DOHH2 (cell line): ENCODE results near the gene ZBTB25.
A peak's percentile ranks its signal among the peaks of the same experiment; 100 is the strongest.

Source experiments
- H3F3A ChIP-seq: fragments of 200-600 bp; sonication (generic), shearing (Covaris generic); 2 replicates; pipeline ENCODE4 v1.6.0; 2016; ENCODE audit warnings: antibody characterized with exemption, mild to moderate bottlenecking; ENCODE audit not compliant: control insufficient read depth, insufficient read depth
- H3K27ac ChIP-seq: fragments of 200-600 bp; sonication (generic); 2 replicates; pipeline ENCODE4 v1.5.1; 2014; ENCODE audit warnings: low read depth, mild to moderate bottlenecking, low read length, moderate library complexity
- H3K27me3 ChIP-seq: fragments of 200-600 bp; sonication (generic); 2 replicates; pipeline ENCODE4 v1.6.1; 2014; ENCODE audit warnings: mild to moderate bottlenecking, low read length, mixed read lengths; ENCODE audit not compliant: control insufficient read depth
- H3K36me3 ChIP-seq: fragments of 200-600 bp; sonication (generic); 2 replicates; pipeline ENCODE4 v1.6.1; 2014; ENCODE audit warnings: mild to moderate bottlenecking, low read length, moderate library complexity, mixed read lengths; ENCODE audit not compliant: control insufficient read depth
- H3K4me1 ChIP-seq: fragments of 200-600 bp; sonication (generic); 2 replicates; pipeline ENCODE4 v1.6.1; 2014; ENCODE audit warnings: mild to moderate bottlenecking, low read length, mixed read lengths; ENCODE audit not compliant: control insufficient read depth
- H3K4me2 ChIP-seq: fragments of 200-600 bp; sonication (generic); 2 replicates; pipeline ENCODE4 v1.6.0; 2014; ENCODE audit warnings: mild to moderate bottlenecking, low read length, moderate library complexity
- H3K4me3 ChIP-seq: fragments of 200-600 bp; sonication (generic); 2 replicates; pipeline ENCODE4 v1.5.1; 2014; ENCODE audit warnings: mild to moderate bottlenecking, low read length, mixed read lengths
- H3K79me2 ChIP-seq: fragments of 200-600 bp; sonication (generic); 2 replicates; pipeline ENCODE4 v1.6.1; 2014; ENCODE audit warnings: mild to moderate bottlenecking, low read length, mixed read lengths; ENCODE audit not compliant: control insufficient read depth
- H3K9me2 ChIP-seq: fragments of 200-600 bp; sonication (generic); replicated peaks from 2 replicates; pipeline ENCODE4 v1.6.1; 2014; ENCODE audit warnings: mild to moderate bottlenecking, low read length, mixed read lengths; ENCODE audit not compliant: control insufficient read depth
- H3K9me3 ChIP-seq: fragments of 200-600 bp; sonication (generic); 2 replicates; pipeline ENCODE4 v1.6.1; 2014; ENCODE audit warnings: antibody characterized with exemption, low read length, mixed read lengths; ENCODE audit not compliant: control insufficient read depth, insufficient read depth
- H4K20me1 ChIP-seq: fragments of 200-600 bp; sonication (generic); 2 replicates; pipeline ENCODE4 v1.6.0; 2014; ENCODE audit warnings: low read depth, mild to moderate bottlenecking, antibody characterized with exemption, low read length, moderate library complexity; ENCODE audit not compliant: control insufficient read depth, insufficient read depth
- EZH2phosphoT487 ChIP-seq: fragments of 200-600 bp; sonication (generic); IDR thresholded peaks from 2 replicates; pipeline ENCODE4 v1.6.1; 2017; ENCODE audit warnings: borderline replicate concordance, mild to moderate bottlenecking, antibody characterized with exemption, low read length, moderate library complexity, mixed read lengths
- TF ChIP-seq, protein P1 (sequence below): fragments of 200-600 bp; sonication (generic); IDR thresholded peaks from one replicate; pipeline ENCODE4 v1.5.1; 2014; ENCODE audit warnings: antibody characterized with exemption, mild to moderate bottlenecking, low read depth, low read length; ENCODE audit not compliant: poor library complexity, severe bottlenecking

Gene ZBTB25

DNA sequence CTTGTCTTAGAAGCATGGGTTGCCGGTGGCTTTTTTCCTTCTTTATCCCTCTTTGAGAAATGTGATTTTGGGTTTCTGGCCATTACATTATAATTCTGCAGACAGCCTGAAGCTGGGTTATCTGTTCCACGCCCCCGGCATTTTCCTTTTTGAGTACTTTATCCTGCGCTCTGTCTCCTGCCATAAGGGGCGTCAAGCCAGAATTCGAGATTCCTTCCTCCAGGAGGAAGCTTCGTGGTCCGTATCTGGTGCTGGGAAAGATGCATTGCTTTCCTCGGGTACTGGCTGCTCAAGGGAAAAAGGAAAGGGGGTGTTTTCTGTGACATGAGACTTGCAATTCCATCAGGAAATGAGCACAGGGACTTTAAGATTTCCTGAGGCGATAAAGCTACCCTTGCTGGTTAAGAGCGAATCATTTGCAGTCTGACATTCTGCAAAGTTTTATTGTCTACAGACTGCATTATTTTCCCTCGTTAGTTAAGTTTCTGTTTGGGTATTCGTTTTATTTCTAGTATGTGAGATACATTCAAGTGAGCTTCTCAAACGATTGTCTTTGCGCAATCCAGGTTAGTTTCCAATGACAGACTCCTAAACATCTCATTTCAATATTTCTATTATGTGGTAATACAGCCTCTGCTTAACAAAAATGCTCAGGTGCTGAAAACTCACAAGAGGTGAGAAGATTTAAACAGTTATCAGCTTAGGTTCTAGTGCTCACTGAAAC is 37.6 kb downstream of the ZBTB25 start:
- H3K79me2 ChIP-seq: no peaks in the 10 kb centered on the region
- H3K27ac ChIP-seq: no peak overlapping the region
- peaks cover 34% of the 10 kb centered on the region for H3F3A ChIP-seq
- H3K9me3 ChIP-seq: no peaks in the 10 kb centered on the region
- H4K20me1 ChIP-seq: peaks cover 4% of the 10 kb centered on the region; the same call in 1 of the 2 replicates
- peaks cover 18% of the 10 kb centered on the region for H3K27me3 ChIP-seq
- TF ChIP-seq, protein P1, sequence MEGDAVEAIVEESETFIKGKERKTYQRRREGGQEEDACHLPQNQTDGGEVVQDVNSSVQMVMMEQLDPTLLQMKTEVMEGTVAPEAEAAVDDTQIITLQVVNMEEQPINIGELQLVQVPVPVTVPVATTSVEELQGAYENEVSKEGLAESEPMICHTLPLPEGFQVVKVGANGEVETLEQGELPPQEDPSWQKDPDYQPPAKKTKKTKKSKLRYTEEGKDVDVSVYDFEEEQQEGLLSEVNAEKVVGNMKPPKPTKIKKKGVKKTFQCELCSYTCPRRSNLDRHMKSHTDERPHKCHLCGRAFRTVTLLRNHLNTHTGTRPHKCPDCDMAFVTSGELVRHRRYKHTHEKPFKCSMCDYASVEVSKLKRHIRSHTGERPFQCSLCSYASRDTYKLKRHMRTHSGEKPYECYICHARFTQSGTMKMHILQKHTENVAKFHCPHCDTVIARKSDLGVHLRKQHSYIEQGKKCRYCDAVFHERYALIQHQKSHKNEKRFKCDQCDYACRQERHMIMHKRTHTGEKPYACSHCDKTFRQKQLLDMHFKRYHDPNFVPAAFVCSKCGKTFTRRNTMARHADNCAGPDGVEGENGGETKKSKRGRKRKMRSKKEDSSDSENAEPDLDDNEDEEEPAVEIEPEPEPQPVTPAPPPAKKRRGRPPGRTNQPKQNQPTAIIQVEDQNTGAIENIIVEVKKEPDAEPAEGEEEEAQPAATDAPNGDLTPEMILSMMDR: no peak
- no peak for TF ChIP-seq EZH2phosphoT487
- peak overlapping the region; percentile 69 for H3K4me3 ChIP-seq
- peak overlapping the region; percentile 76 for H3K4me2 ChIP-seq
- H3K36me3 ChIP-seq: peaks cover 13% of the 10 kb centered on the region
- no peaks in the 10 kb centered on the region for H3K9me2 ChIP-seq
- peaks cover 52% of the 10 kb centered on the region for H3K4me1 ChIP-seq

DNA sequence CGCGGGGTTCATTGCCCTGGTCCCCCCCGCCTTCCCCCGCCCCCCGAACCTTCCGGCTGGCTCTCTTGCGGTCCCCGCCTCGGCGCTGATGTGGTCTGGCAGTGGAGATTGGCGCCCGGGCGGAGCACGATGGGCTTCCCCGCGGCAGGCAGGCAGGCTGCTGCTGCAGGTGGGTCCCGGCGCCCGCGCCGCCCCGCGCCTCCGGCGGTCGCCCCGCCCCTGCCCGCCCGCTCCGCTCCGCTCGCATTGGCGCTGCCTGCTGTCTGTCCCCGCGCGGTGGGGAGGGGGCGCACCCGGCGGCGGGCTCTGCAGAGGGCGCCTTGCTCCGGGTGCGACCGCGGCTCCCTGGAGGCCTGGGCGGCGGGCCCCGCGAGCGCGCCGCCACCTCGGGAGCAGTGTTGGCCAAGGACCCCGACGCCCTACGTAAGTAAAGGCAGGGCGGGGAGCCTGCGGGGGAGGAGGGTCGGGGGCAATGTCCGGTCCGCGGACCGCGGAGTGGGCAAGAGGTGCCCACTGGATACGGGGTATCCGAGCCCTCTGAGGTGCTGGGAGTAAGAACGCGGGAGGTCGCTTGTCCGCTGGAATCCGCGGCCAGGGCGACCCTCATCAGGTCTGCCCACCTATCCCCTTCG is 38.3 kb downstream of the ZBTB25 start, which contains the start of gene AKAP5:
Gene AKAP5 (plus strand): TSS at position 309 of the 632 bp plus-strand sequence. CDS start 2,896 bp downstream, outside the sequence.
- Histone ChIP-seq H3K27ac (no peak within 1 kb of the TSS), H4K20me1 (peaks cover 4% of the 10 kb centered on the region; the same call in 1 of the 2 replicates), H3K36me3 (peaks cover 13% of the 10 kb centered on the region), H3K79me2 (no peaks in the 10 kb centered on the region), H3K9me2 (no peaks in the 10 kb centered on the region), H3K9me3 (no peaks in the 10 kb centered on the region), H3K4me2 (peak within 1 kb of the TSS; percentile 76), H3F3A (peaks cover 34% of the 10 kb centered on the region), H3K4me3 (peak within 1 kb of the TSS; percentile 69), H3K4me1 (peaks cover 52% of the 10 kb centered on the region), H3K27me3 (peaks cover 18% of the 10 kb centered on the region)
- no peak for TF ChIP-seq EZH2phosphoT487
- TF ChIP-seq, protein P1: peak; percentile 15

DNA sequence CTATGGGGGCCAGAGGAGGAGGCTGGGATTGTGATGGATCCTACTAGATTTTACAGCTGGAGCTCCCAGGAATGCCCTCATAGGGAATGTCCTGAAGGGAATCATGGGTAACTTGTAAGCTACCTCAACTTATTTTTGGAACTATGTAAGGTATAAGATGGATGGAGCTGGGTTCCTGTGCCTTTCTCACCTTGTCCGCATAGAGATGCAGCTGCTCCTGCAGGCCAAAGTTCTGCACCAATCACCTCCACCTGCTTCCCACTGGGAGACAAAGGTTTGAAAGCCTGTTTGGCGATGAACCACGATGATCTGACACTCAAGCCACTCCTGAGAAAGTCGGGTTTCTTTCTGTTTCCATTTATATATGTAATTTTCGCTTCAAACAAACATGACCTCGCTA is 39.0 kb downstream of the ZBTB25 start:
- peak overlapping the region; percentile 76 for H3K4me2 ChIP-seq
- peaks cover 19% of the 10 kb centered on the region for H3K36me3 ChIP-seq
- peaks cover 18% of the 10 kb centered on the region for H3K27me3 ChIP-seq
- no peak for TF ChIP-seq EZH2phosphoT487
- TF ChIP-seq, protein P1: no peak
- H3K27ac ChIP-seq: no peak overlapping the region
- peaks cover 52% of the 10 kb centered on the region for H3K4me1 ChIP-seq
- peaks cover 4% of the 10 kb centered on the region; the same call in 1 of the 2 replicates for H4K20me1 ChIP-seq
- H3K9me2 ChIP-seq: no peaks in the 10 kb centered on the region
- peaks cover 37% of the 10 kb centered on the region for H3F3A ChIP-seq
- peak overlapping the region; percentile 69 for H3K4me3 ChIP-seq
- no peaks in the 10 kb centered on the region for H3K79me2 ChIP-seq
- H3K9me3 ChIP-seq: no peaks in the 10 kb centered on the region
